GM19467 (cell line): ENCODE results near the gene MTCL1.

Experiments
- ATAC-seq: cut with Tn5 transposase; IDR thresholded peaks from one replicate; pipeline ENCODE4 v1.9.1; 2021; ENCODE audit warnings: mild to moderate bottlenecking, moderate library complexity; ENCODE audit not compliant: unreplicated experiment

The MTCL1 gene

DNA sequence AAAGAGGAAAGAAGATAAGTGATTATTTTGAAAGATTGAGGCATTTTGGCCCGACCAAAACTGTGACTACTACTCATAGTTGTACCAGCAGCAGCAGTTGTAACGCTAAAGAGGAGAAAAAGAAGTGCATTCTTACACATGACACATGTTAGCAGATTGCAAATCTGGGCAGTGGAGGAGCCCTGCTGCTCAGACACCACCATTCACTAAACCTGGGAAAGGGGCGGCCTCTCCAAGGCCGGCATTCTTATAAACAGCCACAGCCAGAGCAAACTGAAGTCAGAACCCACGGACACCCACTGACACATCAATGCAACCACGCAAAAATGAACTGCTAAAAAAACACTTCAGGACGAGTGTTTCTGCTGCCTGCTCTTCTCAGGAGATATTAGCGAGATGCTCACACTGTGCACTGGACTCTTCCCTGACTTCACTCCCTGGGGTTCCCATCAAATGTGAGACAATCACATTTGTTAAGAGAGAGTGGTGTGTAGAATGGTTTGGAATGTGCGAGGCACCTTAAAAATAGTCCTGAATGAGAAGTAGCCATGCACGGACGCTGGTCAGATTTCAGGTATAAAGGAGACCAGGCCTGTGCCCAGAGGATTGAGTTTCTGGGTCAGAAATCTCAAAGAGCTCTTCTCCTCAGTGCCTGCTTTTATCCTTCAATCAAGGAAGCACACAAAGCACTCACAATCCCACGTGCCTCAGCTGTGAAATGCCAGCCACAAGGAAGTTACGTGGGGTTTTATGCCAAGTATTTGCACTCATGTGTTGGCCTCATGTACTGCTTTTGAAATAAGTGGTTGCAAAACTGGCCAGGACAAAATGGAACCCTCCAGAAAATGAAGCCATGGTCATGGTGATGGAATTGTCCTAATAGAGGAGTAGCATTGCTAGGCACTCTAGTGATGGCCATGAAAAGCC lies 83.4 kb downstream of the MTCL1 start:
- no peak for ATAC-seq

DNA sequence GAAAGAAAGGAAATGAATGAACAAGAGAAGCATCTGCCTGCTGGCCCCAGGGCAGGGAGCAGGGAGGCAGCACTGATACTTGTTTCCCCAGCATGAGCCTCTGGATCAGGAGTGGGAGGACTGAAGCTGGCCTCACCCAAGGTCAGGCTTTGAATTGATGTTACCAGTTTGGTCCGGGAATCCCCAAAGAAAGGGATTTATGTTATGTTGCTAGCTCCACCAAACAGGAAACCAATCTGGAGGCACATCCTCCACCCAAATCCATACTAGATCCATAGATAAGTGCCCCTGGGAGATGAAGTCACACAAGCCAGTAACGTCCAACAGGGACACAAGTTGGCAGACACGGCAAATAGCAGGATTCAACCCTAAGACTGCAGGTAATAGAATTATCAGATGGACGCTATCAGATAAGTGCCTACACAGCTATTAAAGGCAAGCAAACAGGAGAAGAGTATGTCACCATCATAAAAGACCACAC lies 85.9 kb downstream of the MTCL1 start:
- no peak for ATAC-seq

DNA sequence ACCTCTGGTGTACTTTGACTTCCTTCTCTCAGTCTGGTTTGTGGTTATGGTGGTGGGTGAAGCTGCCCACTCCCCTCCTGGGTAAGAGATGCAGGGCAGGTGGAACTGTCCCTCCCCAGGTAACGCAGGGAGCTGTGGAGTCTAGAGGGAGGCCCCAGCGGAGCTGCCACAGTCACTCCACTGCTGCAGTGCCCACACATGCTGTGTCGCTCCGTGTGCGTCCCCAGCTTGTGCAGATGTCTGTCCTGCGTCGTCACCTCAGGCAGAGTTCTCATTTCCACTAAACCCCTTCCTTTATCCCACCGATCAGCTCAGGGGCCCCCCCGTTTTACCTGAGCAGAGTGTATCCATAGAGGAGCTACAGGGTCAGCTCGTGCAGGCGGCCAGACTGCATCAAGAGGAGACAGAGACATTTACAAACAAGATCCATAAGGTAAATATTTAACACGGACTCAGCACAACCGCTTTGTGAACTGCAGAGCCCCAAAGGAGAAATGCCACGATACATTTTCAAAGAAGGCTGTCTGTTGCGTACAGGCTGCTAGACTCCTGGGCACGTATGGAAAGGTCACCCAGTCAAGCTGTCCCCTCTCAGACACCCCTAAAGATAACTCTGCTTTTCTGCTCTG lies 87.4 kb downstream of the MTCL1 start:
- no peak for ATAC-seq

DNA sequence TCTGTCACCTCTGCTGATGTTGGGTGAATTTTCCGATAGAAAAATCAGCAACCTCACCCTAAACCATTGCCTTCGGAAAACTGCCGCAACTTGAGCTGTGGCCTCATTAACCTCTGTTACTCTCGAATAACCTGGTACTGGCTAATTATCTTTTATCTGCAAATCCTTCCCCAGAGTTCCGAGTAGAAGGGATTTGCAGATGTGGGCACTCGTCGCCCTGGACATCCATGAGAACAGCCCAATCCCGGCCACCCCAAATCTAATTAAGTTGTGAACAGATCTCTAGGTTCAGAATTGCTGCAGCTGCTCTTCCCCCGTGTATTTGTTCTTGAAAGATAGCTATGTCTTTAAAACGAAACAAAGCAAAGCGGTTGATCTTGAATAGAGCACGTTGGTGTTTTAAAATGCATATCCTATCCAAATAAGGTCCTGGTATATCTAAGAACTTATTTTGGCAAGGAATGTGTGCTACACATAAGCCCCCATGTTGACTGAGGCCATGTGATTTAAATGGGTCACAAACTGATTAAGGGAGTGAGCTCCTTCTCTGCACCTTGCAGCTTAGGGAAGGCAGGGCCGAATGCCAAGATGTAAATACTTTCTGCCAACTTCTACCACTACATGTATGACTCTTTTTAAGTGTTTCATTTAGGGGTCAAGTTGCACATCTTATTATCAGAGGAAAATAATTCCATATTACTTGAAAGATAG lies 88.2 kb downstream of the MTCL1 start:
- no peak for ATAC-seq

DNA sequence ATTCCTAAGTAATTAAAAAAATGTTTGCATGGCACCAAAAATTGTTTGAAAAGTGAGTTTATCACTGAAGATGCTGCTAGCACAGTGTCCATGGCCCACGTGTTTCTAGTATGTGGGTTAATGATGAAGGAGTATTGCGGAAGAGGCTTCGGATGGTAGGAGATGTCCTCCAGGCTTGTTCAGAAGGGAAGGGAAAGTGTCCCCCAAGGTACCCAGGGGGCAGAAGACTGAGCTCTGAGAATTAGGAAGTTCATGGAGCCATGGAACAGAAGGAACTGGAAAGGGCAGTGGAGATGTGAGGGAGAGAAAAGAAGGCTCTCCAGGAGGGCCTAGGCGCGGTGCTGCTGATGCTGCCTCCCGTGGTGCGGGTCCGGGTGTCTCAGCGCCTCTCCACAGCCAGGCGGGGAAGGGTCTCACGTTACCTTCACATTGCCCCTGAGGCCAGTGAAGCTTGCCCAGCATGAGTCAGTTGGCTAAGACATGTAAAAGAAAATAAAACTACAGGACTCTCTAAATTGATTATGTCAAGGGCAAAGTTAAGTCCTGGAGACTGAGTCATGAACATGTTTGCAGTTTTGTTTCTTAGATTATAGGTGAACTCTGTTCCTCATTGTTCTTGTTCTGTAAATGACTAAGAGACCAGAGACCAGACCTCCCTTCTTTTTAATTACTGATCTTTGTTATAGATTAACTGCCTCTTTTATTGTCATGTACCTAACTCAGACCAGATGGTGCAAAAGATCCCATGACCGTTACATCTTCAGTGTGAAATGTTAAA lies 89.0 kb downstream of the MTCL1 start:
- ATAC-seq: no peak

DNA sequence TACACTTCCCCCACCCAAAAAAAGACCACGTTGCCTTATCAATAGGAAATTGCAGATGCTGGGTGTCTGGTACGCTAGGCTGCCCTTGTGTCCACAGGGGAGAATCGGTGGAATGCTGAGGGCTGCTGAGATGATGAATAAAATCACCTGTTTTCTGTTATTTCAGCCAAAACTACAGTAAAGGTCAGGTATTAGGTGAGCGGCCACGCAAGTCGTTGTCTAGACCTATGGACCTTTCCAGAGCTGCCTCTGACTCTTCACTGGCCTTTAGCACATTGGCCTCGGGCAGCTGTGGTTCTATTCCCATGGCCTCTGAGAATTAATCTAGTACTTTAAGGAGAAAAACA lies 89.6 kb downstream of the MTCL1 start:
- no peak for ATAC-seq

DNA sequence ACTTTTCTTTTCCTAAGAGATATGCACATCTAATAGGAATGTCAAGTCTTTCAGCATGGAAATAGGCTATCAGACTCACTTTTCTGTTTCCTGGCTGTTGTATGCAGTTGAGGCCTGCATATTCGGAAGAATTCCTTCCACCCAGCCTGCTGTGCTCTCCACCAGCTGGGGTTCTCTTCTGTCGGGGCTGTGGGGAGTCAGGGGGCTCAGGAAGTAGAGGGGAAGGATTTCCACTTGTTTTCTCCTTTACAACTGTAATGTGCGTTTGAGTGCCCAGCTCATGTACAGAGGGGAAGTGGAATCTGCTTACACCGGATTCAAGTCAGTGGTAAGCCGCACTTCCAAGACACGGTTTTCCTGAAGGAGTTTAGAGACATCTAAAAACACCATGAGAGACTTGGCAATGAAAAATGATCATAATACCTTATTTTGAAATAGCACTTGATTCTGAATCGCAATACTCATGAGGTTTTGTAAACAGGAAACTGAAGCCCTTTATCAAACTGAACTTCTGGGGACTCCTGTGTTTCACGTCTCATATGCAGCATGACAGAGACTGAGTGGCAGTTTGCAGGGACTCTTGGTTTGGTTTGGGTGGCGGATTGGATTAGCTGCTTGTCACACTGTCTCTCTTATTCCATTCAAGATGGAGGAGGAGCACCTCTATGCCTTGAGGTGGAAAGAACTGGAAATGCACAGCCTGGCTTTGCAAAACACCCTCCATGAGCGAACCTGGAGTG lies 90.4 kb downstream of the MTCL1 start:
- ATAC-seq: no peak

DNA sequence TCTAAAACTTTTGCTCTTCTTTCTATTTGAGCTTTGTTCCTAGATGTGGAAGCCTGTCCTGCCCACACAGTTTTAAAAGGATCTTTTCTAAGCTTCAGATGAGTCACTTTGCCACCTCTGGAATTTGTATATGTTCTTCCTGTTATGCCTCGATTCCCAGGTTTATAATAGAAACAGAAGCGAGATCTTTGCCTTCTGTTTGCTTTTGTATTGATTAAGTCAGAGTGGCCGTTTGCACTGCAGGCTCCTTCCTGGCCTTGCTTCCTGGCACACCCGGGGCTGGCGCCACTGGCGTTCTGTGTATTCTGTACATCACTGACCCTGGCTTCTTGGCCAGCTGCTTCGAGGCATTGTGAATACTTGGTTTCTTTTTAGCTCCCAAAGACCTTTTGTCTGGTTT lies 91.8 kb downstream of the MTCL1 start:
- ATAC-seq: no peak

DNA sequence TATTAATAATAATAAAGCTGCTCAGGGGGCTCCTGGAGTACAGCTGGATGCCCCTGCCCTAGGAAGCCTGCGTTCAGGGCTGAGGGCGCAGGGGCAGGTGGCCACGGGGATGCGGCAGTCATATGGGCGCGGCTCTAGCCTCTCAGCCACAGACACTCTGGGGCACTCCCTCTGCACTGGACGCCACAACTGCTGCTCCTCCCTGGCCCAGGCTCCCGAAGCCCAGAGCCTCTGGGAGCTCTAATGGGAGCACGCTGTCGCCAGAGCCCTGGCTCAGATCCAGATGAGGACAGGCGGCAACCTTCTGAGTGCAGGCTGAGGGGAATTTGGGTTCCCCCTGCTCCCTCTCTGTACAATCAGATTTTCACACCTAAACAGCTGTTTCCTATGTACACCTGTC lies 93.6 kb downstream of the MTCL1 start:
- no peak for ATAC-seq

DNA sequence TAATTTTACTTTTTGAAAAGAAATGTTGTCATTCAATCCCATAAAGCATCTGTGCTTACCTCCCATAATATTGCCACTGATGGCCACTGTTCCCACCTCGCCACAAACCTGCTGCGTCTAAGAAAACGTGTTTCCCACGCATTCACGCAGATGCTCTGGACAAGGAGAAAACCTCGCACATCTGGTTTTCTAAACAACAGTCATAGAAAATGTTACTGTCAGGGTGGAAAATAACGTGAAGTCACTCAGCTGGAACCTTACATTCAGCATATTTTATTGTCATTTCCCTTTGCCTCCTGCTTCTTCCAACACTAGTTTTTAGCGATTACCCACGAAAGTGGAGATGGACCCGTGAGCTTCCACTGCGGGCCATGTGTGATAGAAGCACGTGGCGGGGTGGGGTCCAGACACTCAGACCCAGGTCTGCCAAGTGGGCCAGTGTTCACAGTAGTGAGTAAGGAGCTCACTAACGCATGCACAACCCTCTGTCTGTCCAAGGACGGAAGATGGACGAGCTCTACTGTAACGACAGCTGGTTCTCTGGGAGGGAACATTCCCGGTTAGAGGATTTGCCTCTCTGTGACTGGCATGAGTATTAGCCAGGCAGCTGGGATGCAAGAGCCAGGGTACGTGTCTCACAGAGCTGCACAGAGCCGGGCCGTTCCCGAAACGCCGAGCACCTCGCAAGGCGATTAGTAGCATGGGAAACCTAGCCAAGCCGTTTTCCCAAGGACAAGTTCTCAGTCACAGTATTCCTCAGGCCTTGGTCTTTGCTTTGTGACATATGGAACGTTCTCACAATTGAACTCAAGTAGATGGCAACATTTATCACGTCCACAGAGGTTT lies 94.5 kb downstream of the MTCL1 start:
- ATAC-seq: no peak

DNA sequence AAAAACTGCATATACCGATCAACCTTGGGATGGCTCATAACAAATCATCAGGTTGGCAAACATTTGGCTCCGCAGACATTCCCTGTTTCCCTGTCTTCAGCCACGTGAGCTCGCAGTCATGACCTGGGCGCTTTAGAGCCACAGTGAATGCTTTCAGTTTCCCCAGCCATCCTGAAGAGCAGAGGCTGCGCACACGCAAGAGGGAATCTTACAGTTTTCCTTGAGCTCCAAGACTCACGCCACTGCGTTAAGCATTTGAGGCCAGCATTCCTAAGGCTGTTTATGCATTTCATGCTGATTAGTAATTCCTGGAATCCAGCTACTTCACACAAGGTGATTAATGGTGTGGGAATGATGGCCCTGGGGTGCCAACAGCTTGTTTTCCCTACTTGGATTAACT lies 95.1 kb downstream of the MTCL1 start:
- no peak for ATAC-seq

DNA sequence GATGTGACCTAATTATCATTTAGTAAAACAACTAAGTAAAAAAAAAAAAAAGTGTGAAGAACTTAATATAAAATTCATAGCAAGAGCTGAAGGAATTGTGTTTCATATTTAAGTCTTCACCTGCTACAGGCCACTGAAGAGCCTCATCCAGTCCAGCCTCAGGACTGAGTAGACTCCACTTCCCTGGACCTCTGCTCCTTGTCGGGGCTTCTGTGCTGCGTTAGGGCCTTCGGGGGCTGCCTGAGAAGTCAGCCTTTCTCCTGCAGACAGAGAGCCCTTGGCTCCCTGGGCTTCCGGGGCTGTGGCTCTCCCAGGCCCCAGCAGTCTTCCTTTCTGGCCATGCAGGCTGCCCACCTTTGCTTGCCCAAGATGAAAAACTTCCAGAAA lies 95.5 kb downstream of the MTCL1 start:
- no peak for ATAC-seq

DNA sequence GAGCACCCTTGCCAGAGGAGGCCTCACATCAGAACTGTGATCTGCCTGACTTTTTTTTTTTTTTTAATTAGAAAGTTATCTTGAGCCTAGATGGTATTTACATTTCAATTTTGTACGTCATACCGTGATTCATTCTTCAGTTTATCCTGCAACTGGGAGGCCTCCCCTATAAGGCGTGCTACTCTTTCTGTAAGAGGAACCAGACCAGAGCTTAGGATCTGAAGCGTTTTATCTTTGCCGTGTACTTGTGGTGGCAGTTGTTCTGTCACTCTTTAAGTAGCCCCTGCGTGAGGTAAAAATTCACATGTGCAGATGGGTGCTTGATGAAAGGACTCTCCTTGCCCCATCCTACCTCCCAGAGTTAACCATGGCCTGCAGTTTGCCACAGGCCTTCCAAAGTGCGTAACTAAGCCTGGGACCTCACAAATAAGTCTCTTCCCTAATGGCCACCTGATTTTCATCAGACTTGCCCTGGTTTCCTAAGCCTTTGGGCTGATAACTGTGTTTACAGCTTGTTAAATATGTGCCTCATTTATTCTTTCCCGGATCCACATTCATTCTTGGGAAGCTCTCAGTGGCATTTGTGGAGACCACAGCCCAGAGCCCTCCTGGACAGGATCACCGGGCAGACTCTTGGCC lies 96.0 kb downstream of the MTCL1 start:
- ATAC-seq: no peak

DNA sequence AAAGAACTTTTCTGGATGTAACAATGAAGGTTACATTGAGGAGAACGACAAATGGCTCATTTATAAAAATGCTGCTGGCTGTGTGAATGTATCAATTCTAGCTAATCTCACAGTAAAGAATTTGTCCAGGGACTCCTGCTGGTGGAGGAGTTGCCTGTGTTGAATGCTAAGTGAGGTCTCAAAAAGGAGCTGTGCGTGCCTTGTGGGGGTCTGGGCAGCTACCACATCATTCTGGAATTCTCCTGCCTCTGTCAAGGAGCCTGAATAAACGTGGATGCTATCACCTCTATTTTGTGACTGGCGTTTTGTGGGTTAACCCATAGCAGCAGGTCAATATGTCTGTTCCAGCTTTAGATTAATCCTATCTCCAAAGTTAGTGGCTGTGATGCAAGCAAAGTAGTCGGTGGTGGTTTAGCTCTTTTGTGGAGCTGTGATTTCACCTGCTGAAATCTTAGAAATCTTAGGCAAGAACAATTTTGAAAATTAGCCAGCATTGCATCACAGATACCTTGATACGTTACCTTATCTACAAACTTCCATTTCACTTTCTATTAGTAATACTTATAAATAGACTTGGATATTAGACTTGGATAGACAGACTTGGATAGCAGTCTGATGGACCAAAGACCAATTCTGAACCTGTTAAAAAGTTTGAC lies 96.8 kb downstream of the MTCL1 start:
- no peak for ATAC-seq

DNA sequence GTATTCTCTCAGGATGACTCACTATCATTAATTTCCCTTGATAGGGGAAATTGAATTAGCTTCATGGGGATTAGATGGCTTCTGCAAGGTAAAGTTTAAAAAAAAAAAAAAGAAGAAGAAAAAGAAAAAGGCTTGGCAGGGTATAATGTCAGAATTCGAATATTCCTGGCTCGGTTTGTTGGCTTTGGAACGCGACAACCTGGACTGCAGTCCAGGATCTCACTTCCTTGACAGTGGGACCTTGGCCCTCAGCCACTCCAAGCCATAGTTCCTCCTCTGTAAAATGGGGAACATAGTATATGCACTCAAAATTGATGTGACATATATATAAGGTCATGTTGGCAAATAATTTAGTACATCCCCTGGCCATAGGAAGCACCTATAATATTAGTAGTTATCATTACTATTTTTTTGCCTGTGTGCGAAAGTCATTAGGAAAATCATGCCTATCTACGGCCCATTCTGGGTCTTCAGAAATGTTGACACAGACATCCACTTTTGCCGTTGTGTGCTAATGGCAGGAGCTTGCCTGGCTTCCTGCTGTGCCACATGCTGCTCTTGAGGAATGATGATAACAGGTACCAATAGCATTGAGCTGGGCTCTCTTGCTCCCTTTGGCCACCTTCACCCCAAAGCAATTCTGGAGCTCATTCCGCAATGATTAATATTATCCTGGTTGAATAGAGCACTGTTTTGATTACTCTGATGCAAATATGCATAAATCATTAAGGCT lies 97.9 kb downstream of the MTCL1 start:
- no peak for ATAC-seq

DNA sequence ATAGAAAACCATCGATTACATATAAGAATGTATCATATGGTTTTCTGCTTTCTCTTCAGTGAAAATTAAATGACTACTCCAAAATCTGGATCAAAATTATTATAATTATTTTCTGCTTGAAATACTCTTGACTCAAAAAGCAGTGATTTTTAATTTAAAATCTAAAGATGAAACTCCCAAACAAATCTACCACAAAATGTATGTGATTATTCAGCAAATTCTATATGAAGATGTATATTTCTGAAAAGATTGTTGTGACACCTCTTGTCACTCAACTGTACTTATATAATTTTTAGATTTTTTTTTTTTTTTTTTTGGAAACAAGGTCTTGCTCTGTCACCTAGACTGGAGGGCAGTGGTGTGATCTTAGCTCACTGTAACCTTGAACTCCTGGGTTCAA lies 98.6 kb downstream of the MTCL1 start:
- ATAC-seq: no peak

DNA sequence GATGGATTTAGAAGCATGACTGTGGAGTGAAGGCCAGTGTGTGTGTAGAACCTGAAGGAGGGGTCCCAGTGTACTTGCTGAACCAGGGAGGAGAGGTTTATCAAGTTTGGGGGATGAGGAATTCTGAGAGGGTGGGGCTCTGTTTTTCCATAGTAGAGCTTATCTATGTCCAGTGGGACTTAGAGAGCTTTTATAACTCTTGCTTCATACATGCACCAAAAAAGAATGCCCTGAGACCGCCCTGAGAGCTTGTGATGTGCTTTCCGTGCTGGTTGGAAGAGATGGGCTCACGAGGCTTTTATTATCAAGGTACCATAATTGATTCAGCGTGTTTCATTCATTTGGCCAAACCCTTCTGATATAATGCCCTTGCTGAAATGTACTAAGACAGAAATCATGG lies 100.2 kb downstream of the MTCL1 start:
- ATAC-seq: no peak
